ENCODE data around the gene SARS1. TPM values are rescaled to one million over a fixed set of nuclear protein-coding genes. Genes with fewer than 3 reads are reported as not detected.

Gene SARS1
- total and polyA plus RNA-seq, 7 donors = 100 to 160 (median 135) TPM

DNA sequence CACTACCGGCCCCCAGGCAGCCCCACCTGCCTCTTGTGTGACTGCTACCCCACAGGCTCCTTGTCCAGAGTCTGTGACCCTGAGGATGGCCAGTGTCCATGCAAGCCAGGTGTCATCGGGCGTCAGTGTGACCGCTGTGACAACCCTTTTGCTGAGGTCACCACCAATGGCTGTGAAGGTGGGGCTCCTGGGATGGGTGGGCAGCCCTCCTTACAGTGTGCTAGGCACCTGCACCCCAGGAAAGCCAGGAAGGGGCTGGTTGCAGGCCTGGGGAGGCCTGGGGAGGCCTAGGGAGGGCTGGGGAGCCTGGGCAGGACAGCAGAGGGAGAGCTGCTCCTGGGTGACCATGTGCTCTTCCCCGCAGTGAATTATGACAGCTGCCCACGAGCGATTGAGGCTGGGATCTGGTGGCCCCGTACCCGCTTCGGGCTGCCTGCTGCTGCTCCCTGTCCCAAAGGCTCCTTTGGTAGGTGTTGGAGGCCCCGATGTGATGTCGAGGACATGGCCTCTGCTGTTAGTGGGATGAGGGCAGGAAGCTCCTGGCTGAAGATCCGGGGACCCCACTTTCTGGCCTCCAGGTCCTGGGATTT is 52.1 kb downstream of the SARS1 start:
- Histone ChIP-seq H3K9me3 (no peaks in the 10 kb centered on the region), H3K36me3 (peaks cover 0 to 43% (median 0%) of the 10 kb centered on the region in 4 donors), H3K4me1 (peaks cover 0 to 9% (median 2%) of the 10 kb centered on the region in 4 donors), H3K27ac (no peak overlapping the region), H3K27me3 (no peaks in the 10 kb centered on the region), H3K4me3 (no peak overlapping the region)
- TF ChIP-seq, protein P1, sequence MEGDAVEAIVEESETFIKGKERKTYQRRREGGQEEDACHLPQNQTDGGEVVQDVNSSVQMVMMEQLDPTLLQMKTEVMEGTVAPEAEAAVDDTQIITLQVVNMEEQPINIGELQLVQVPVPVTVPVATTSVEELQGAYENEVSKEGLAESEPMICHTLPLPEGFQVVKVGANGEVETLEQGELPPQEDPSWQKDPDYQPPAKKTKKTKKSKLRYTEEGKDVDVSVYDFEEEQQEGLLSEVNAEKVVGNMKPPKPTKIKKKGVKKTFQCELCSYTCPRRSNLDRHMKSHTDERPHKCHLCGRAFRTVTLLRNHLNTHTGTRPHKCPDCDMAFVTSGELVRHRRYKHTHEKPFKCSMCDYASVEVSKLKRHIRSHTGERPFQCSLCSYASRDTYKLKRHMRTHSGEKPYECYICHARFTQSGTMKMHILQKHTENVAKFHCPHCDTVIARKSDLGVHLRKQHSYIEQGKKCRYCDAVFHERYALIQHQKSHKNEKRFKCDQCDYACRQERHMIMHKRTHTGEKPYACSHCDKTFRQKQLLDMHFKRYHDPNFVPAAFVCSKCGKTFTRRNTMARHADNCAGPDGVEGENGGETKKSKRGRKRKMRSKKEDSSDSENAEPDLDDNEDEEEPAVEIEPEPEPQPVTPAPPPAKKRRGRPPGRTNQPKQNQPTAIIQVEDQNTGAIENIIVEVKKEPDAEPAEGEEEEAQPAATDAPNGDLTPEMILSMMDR (IDR thresholded peaks at IDR 0.05) = no peak
- intact Hi-C loops (cut with DNase I) = no loop called here
- WGBS, 2 donors = 92 to 94% methylated on average over 13 of the region's 13 CpGs
- no peak for DNase-seq

- Histone ChIP-seq H3K27me3 (no peaks in the 10 kb centered on the region), H3K4me1 (peaks cover 0 to 9% (median 2%) of the 10 kb centered on the region in 4 donors), H3K9me3 (no peaks in the 10 kb centered on the region), H3K27ac (no peak overlapping the region), H3K36me3 (peaks cover 0 to 48% (median 0%) of the 10 kb centered on the region in 4 donors), H3K4me3 (no peak overlapping the region)
- intact Hi-C loops (cut with DNase I) = no loop called here
- TF ChIP-seq POLR2AphosphoS5 (IDR thresholded peaks at IDR 0.05) = no peak
- no peak for TF ChIP-seq EP300 (IDR thresholded peaks at IDR 0.05)
- TF ChIP-seq, protein P1 (IDR thresholded peaks at IDR 0.05) = no peak
- TF ChIP-seq POLR2A (IDR thresholded peaks at IDR 0.05) = no peak
- no peak for DNase-seq
- WGBS, 2 donors = 86 to 89% methylated on average over 11 of the region's 11 CpGs
Measured at GRCh38 chr1:109266965-109267364, 53.2 kb downstream of the SARS1 start.

GRCh38 chr1:109267743-109268300 is 54.1 kb downstream of the SARS1 start:
- intact Hi-C loops (cut with DNase I) = no loop called here
- H3K36me3 ChIP-seq = peaks cover 0 to 48% (median 0%) of the 10 kb centered on the region in 4 donors
- 94 to 95% methylated on average over 17 of the region's 17 CpGs for WGBS, 2 donors

DNA sequence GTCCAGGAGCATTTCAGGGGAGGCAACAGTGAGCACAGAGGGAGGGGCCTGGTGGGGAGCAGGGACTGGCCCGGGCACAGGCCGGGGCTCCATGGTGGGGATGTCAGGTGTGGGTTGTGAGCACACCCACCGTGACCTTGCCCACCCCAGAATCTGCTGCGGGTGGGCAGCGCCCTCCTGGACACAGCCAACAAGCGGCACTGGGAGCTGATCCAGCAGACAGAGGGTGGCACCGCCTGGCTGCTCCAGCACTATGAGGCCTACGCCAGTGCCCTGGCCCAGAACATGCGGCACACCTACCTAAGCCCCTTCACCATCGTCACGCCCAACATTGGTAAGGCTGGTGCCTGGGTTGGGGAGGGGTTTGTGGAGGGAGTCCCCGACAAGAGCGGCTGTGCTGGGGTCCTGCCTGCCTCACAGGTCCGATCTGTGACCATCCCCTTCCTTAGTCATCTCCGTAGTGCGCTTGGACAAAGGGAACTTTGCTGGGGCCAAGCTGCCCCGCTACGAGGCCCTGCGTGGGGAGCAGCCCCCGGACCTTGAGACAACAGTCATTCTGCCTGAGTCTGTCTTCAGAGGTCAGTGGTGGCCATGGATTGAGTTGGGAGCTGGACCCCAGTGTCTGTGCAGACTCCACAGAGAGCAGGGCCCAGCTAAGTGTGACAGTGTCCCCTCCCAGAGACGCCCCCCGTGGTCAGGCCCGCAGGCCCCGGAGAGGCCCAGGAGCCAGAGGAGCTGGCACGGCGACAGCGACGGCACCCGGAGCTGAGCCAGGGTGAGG is 54.9 kb downstream of the SARS1 start:
- no peak for DNase-seq
- intact Hi-C loops (cut with DNase I) = no loop called here
- Histone ChIP-seq H3K4me3 (no peak overlapping the region), H3K27me3 (no peaks in the 10 kb centered on the region), H3K4me1 (peaks cover 0 to 4% (median 0%) of the 10 kb centered on the region in 4 donors), H3K9me3 (no peaks in the 10 kb centered on the region), H3K27ac (no peak overlapping the region), H3K36me3 (peaks cover 0 to 48% (median 0%) of the 10 kb centered on the region in 4 donors)
- 93 to 94% methylated on average over 29 of the region's 29 CpGs for WGBS, 2 donors
- TF ChIP-seq, protein P1 (IDR thresholded peaks at IDR 0.05) = no peak
- TF ChIP-seq POLR2A (IDR thresholded peaks at IDR 0.05) (no peak), EP300 (IDR thresholded peaks at IDR 0.05) (no peak), POLR2AphosphoS5 (IDR thresholded peaks at IDR 0.05) (no peak)

More at GRCh38 chr1:109267743-109268300, 54.1 kb downstream of the SARS1 start:
- Histone ChIP-seq H3K27ac (no peak overlapping the region), H3K9me3 (no peaks in the 10 kb centered on the region), H3K27me3 (no peaks in the 10 kb centered on the region), H3K4me3 (no peak overlapping the region), H3K4me1 (peaks cover 0 to 9% (median 2%) of the 10 kb centered on the region in 4 donors)
- TF ChIP-seq POLR2AphosphoS5 (IDR thresholded peaks at IDR 0.05) (no peak), POLR2A (IDR thresholded peaks at IDR 0.05) (no peak), EP300 (IDR thresholded peaks at IDR 0.05) (no peak)
- TF ChIP-seq, protein P1 (IDR thresholded peaks at IDR 0.05) = no peak
- no peak for DNase-seq

All from sigmoid colon (tissue), 7 donors.